Measurements from ENCODE around the gene CYP24A1.
A peak's percentile ranks its signal among the peaks of the same experiment; 100 is the strongest.

Gene CYP24A1

GRCh38 chr20:54176610-54177009 is 2.8 kb upstream of the CYP24A1 start:
- Histone ChIP-seq H3K79me2 (ENCODE audit: control insufficient read depth, low read length) (no peaks in the 10 kb centered on the region), H3K9me3 (ENCODE audit: control insufficient read depth, insufficient read depth, low read length) (no peaks in the 10 kb centered on the region), H3K4me3 (ENCODE audit: low read length) (no peak overlapping the region), H4K20me1 (ENCODE audit: control insufficient read depth, insufficient read depth, low read depth, low read length) (no peaks in the 10 kb centered on the region), H3F3A (ENCODE audit: control insufficient read depth, insufficient read depth) (no peaks in the 10 kb centered on the region), H3K9me2 (replicated peaks; ENCODE audit: control insufficient read depth, low read length) (no peaks in the 10 kb centered on the region), H3K27me3 (ENCODE audit: control insufficient read depth, low read length) (peaks cover 19% of the 10 kb centered on the region), H3K4me2 (ENCODE audit: low read length) (no peak overlapping the region), H3K36me3 (ENCODE audit: control insufficient read depth, low read length) (no peaks in the 10 kb centered on the region), H3K27ac (ENCODE audit: low read depth, low read length) (no peak overlapping the region), H3K4me1 (ENCODE audit: control insufficient read depth, low read length) (no peaks in the 10 kb centered on the region)
- TF ChIP-seq EZH2phosphoT487 (IDR thresholded peaks at IDR 0.05; ENCODE audit: borderline replicate concordance, low read length) (no peak), CTCF (IDR thresholded peaks at IDR 0.05; ENCODE audit: low read depth, low read length, poor library complexity, severe bottlenecking) (no peak)

DNA sequence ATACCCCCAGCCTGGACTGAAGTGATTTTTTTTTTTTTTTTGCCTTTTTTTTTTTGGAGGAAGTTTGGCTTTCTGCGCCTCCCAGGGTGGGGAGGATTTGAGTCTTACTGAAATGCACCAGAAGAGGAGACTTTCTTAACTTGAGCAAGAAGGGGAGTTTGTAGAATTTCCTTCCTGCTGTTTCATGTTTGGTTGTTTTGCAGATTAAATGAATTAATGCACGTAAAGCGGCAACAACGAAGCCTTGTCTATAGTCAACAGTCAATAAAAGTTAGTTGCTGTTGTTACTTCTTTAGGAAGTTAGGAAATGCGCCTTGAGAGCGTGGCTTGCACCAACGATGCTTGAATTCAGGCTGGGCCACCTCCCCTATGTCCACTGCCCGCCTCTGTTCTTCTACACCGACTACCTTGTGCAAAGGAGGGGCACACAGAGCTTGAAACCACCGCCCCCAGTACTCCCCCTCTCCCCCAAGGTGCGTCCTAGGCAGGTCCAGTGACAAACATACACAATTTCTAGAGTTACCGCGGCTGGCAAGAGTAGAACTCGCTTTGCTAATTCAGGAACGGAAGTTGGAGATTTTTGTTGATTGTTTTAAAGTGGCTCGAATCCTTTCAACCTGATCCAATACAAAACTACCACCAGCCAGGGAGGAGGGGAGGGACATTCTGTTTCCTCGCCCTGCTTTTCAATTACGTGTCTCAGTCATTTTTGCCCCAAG is 830 bp upstream of the CYP24A1 start:
- Histone ChIP-seq H3K9me2 (replicated peaks; ENCODE audit: control insufficient read depth, low read length) (no peaks in the 10 kb centered on the region), H3K27me3 (ENCODE audit: control insufficient read depth, low read length) (peaks cover 17% of the 10 kb centered on the region), H3K4me1 (ENCODE audit: control insufficient read depth, low read length) (no peaks in the 10 kb centered on the region), H3K27ac (ENCODE audit: low read depth, low read length) (no peak overlapping the region), H3K4me3 (ENCODE audit: low read length) (no peak overlapping the region), H3F3A (ENCODE audit: control insufficient read depth, insufficient read depth) (no peaks in the 10 kb centered on the region), H4K20me1 (ENCODE audit: control insufficient read depth, insufficient read depth, low read depth, low read length) (no peaks in the 10 kb centered on the region), H3K4me2 (ENCODE audit: low read length) (no peak overlapping the region), H3K79me2 (ENCODE audit: control insufficient read depth, low read length) (no peaks in the 10 kb centered on the region), H3K9me3 (ENCODE audit: control insufficient read depth, insufficient read depth, low read length) (no peaks in the 10 kb centered on the region), H3K36me3 (ENCODE audit: control insufficient read depth, low read length) (no peaks in the 10 kb centered on the region)
- TF ChIP-seq EZH2phosphoT487 (IDR thresholded peaks at IDR 0.05; ENCODE audit: borderline replicate concordance, low read length), result peak; percentile 55; the same call in 1 of the 2 replicates
- TF ChIP-seq CTCF (IDR thresholded peaks at IDR 0.05; ENCODE audit: low read depth, low read length, poor library complexity, severe bottlenecking), result no peak

DNA sequence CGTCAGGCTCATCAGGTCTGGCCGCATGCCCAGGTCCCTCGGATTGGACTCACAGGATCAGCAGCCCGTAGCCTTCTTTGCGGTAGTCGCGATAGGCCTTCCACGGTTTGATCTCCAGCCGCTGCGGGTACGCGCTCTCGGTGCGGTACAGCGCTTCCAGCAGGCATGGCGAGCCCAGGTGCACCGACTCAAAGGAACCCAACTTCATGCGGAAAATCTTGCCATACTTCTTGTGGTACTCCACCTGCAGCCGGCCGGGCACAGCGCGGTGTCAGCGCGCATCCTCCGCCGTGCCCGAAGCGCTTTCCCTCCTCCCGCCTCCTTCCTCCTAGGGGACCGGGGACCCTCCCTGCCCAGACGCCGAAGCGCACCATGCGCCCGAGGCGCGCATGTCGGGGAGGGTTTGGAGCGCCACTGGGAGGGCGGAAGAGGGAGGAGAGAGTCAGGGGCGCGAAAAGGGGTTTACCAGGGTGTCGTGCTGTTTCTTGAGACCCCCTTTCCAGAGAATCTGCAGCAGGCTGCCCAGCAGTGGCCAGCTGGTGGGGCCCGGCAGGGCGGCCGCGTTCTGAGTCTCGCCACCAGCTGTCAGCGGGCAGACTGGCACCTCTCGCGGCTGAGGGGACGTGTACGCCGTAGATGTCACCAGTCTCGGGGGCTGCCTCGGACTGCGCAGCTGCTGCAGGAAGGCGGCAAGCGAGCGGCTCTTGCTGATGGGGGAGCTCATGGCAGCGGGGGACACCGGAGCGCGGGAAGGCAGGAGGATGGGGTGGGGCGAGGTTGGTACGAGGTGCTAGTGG is 732 bp downstream of the CYP24A1 start:
- H4K20me1 ChIP-seq (ENCODE audit: control insufficient read depth, insufficient read depth, low read depth, low read length), result no peaks in the 10 kb centered on the region
- TF ChIP-seq CTCF (IDR thresholded peaks at IDR 0.05; ENCODE audit: low read depth, low read length, poor library complexity, severe bottlenecking) (no peak), EZH2phosphoT487 (IDR thresholded peaks at IDR 0.05; ENCODE audit: borderline replicate concordance, low read length) (no peak)
- H3K4me2 ChIP-seq (ENCODE audit: low read length), result no peak overlapping the region

More for the DNA sequence above, 732 bp downstream of the CYP24A1 start:
- no peaks in the 10 kb centered on the region for H3K9me2 ChIP-seq (replicated peaks; ENCODE audit: control insufficient read depth, low read length)
- no peaks in the 10 kb centered on the region for H3K9me3 ChIP-seq (ENCODE audit: control insufficient read depth, insufficient read depth, low read length)
- no peaks in the 10 kb centered on the region for H3K36me3 ChIP-seq (ENCODE audit: control insufficient read depth, low read length)
- H3F3A ChIP-seq (ENCODE audit: control insufficient read depth, insufficient read depth), result no peaks in the 10 kb centered on the region
- no peak overlapping the region for H3K27ac ChIP-seq (ENCODE audit: low read depth, low read length)
- peaks cover 17% of the 10 kb centered on the region for H3K27me3 ChIP-seq (ENCODE audit: control insufficient read depth, low read length)
- H3K4me3 ChIP-seq (ENCODE audit: low read length), result no peak overlapping the region
- H3K4me1 ChIP-seq (ENCODE audit: control insufficient read depth, low read length), result no peaks in the 10 kb centered on the region
- no peaks in the 10 kb centered on the region for H3K79me2 ChIP-seq (ENCODE audit: control insufficient read depth, low read length)
